ENCODE data around the gene TMEM52B. TPM values are rescaled to one million over a fixed set of nuclear protein-coding genes. Genes with fewer than 3 reads are reported as not detected.

TMEM52B gene
- total and polyA plus RNA-seq, 9 of the 15 experiments (the other 6 are each of a cell fraction or from before 2014, with no cell fraction given): not detected

- Histone ChIP-seq H3K79me2 (ENCODE audit: control insufficient read depth, insufficient read depth, low read length) (no peaks in the 10 kb centered on the region), H3K36me3 (ENCODE audit: control insufficient read depth, insufficient read depth, low read length) (no peaks in the 10 kb centered on the region), H4K20me1 (replicated peaks; ENCODE audit: control insufficient read depth, insufficient read depth, low read length) (0 out of 2 replicates have a peak, but pooled peaks cover 3% of the 10 kb centered on the region), H2AFZ (ENCODE audit: low read depth, low read length) (no peak overlapping the region), H3K27ac (ENCODE audit: extremely low read depth, low read depth, low read length) (no peak overlapping the region), H3K27me3 (ENCODE audit: control insufficient read depth in 2 of 2, insufficient read depth in 2 of 2, low read length in 2 of 2) (peaks cover 0 to 17% of the 10 kb centered on the region in 2 experiments; a peak in 2 of 5 replicates), H3K9ac (ENCODE audit: insufficient read depth in 1 of 2, low read depth in 2 of 2, low read length in 2 of 2) (no peak overlapping the region), H3K9me3 (replicated peaks; ENCODE audit: control insufficient read depth, insufficient read depth, low read depth, low read length) (no peaks in the 10 kb centered on the region), H3K4me2 (ENCODE audit: insufficient read depth, low read length) (no peak overlapping the region), H3K4me1 (replicated peaks in 1 of 2; ENCODE audit: control insufficient read depth in 2 of 2, insufficient read depth in 2 of 2, low read length in 2 of 2) (no peaks in the 10 kb centered on the region), H3K9me1 (ENCODE audit: control insufficient read depth, insufficient read depth, low read length) (no peaks in the 10 kb centered on the region), H3K4me3 (no peak overlapping the region)
- ChIA-PET CTCF (ENCODE audit: low intra/inter-chr PET ratio) (no interaction called here), POLR2A (interaction anchor here (1.2 kb wide), 1 partner anchor 34 kb away, joined by 3 read pairs; no protein-coding TSS in a partner anchor)
- FAIRE-seq: no peak
- intact Hi-C loops (cut with micrococcal nuclease) (loop anchor here (1.0 kb wide), 1 partner anchor 39 kb away; no protein-coding TSS in a partner anchor), in situ Hi-C loops (cut with MboI) (no loop called here)
- 0% methylated on average over 2 of the region's 2 CpGs for WGBS (ENCODE audit: insufficient coverage, low coverage, missing lambda C conversion rate)
- no peak for ATAC-seq
- DNase-seq (ENCODE audit: extremely low read depth in 1 of 4, low spot score in 3 of 4): no peak
- BruUV-seq (replicated peaks): no TSS peak
- TF ChIP-seq MAFF (IDR thresholded peaks at IDR 0.05; ENCODE audit: low read length) (no peak), ZNF780A (CRISPR knock-in tag; IDR thresholded peaks at IDR 0.05) (no peak), THAP7 (CRISPR knock-in tag; IDR thresholded peaks at IDR 0.05) (no peak), ZNF253 (CRISPR knock-in tag; conservative IDR thresholded peaks at IDR 0.05) (no peak), TBL1XR1 (IDR thresholded peaks at IDR 0.05; ENCODE audit: low read length in 2 of 2) (no peak)
These were observed 13.0 kb downstream of the TMEM52B start for GRCh38 chr12:10191865-10192264.

- Histone ChIP-seq H3K36me3 (ENCODE audit: control insufficient read depth, insufficient read depth, low read length) (no peaks in the 10 kb centered on the region), H4K20me1 (replicated peaks; ENCODE audit: control insufficient read depth, insufficient read depth, low read length) (0 out of 2 replicates have a peak, but pooled peaks cover 3% of the 10 kb centered on the region), H3K27ac (ENCODE audit: extremely low read depth, low read depth, low read length) (no peak overlapping the region), H3K27me3 (ENCODE audit: control insufficient read depth in 2 of 2, insufficient read depth in 2 of 2, low read length in 2 of 2) (peaks cover 3 to 12% of the 10 kb centered on the region in 2 experiments), H3K79me2 (ENCODE audit: control insufficient read depth, insufficient read depth, low read length) (no peaks in the 10 kb centered on the region), H2AFZ (ENCODE audit: low read depth, low read length) (no peak overlapping the region), H3K4me2 (ENCODE audit: insufficient read depth, low read length) (no peak overlapping the region), H3K4me3 (no peak overlapping the region), H3K4me1 (replicated peaks in 1 of 2; ENCODE audit: control insufficient read depth in 2 of 2, insufficient read depth in 2 of 2, low read length in 2 of 2) (no peaks in the 10 kb centered on the region), H3K9me1 (ENCODE audit: control insufficient read depth, insufficient read depth, low read length) (no peaks in the 10 kb centered on the region), H3K9me3 (replicated peaks; ENCODE audit: control insufficient read depth, insufficient read depth, low read depth, low read length) (no peaks in the 10 kb centered on the region), H3K9ac (ENCODE audit: insufficient read depth in 1 of 2, low read depth in 2 of 2, low read length in 2 of 2) (no peak overlapping the region)
- DNase-seq (ENCODE audit: extremely low read depth in 1 of 4, low spot score in 3 of 4) (no peak), FAIRE-seq (no peak), ATAC-seq (no peak)
- POLR2A ChIA-PET: interaction anchor here (0.6 to 1.1 kb wide), 2 partner anchors 11 to 19 kb away, joined by 3 read pairs; partner anchors contain the start of gene GABARAPL1
- intact Hi-C loops (cut with micrococcal nuclease): no loop called here
- in situ Hi-C loops (cut with MboI): no loop called here
- no TSS peak for BruUV-seq (replicated peaks)
- WGBS (ENCODE audit: insufficient coverage, low coverage, missing lambda C conversion rate): 0% methylated on average over 3 of the region's 3 CpGs
- CTCF ChIA-PET (ENCODE audit: low intra/inter-chr PET ratio): no interaction called here
- TF ChIP-seq CREBBP (IDR thresholded peaks at IDR 0.05; ENCODE audit: low read depth, low read length) (no peak), ZNF639 (CRISPR knock-in tag; conservative IDR thresholded peaks at IDR 0.05 in 1 of 2, IDR thresholded peaks at IDR 0.05 in 1 of 2) (no peak), SRSF3 (IDR thresholded peaks at IDR 0.05; ENCODE audit: insufficient read depth, low read length) (no peak), ZNF766 (CRISPR knock-in tag; conservative IDR thresholded peaks at IDR 0.05) (no peak), STAT5B (CRISPR knock-in tag; IDR thresholded peaks at IDR 0.05) (no peak), POLR3A (IDR thresholded peaks at IDR 0.05; ENCODE audit: borderline replicate concordance, extremely low read depth, insufficient read depth, insufficient read length) (no peak), NR3C1 (CRISPR knock-in tag; IDR thresholded peaks at IDR 0.05) (no peak), ID3 (CRISPR knock-in tag; IDR thresholded peaks at IDR 0.05) (no peak), ID3 (tag; IDR thresholded peaks at IDR 0.05) (no peak)
These were observed 15.4 kb downstream of the TMEM52B start for GRCh38 chr12:10194160-10194670.

All from K562 (cell line).